HG03432 (cell line): ENCODE results near the gene DGUOK.
A peak's percentile ranks its signal among the peaks of the same experiment; 100 is the strongest.
"Not testable (repeated sequence)": the region's sequence is repeated elsewhere in the genome, so short reads cannot be mapped to it uniquely, and the experiment has no call there.

Source experiments
- ATAC-seq: cut with Tn5 transposase; IDR thresholded peaks from one replicate; pipeline ENCODE4 v1.9.1; 2021; ENCODE audit warnings: mild to moderate bottlenecking, moderate library complexity; ENCODE audit not compliant: unreplicated experiment

Gene DGUOK

GRCh38 chr2:73899801-73900336, 26.8 kb upstream of the DGUOK start:
- no peak for ATAC-seq

- no peak for ATAC-seq
Observed at GRCh38 chr2:73901143-73901542, 25.5 kb upstream of the DGUOK start.

GRCh38 chr2:73902284-73902683, 24.4 kb upstream of the DGUOK start:
- ATAC-seq, result no peak

- no peak for ATAC-seq
Observed at GRCh38 chr2:73903313-73903712, 23.4 kb upstream of the DGUOK start.

- ATAC-seq, result not testable (repeated sequence)
Observed at GRCh38 chr2:73903949-73904613, 22.6 kb upstream of the DGUOK start.

- no peak for ATAC-seq
Observed at GRCh38 chr2:73904952-73905351, 21.7 kb upstream of the DGUOK start.

- ATAC-seq, result no peak
Observed at GRCh38 chr2:73906847-73907505, 19.7 kb upstream of the DGUOK start.

- peak; percentile 75 for ATAC-seq
Observed at GRCh38 chr2:73907840-73908452, 18.7 kb upstream of the DGUOK start.

- no peak for ATAC-seq
Observed at GRCh38 chr2:73908689-73909652, 17.7 kb upstream of the DGUOK start.

- ATAC-seq, result no peak
Observed at GRCh38 chr2:73910873-73911547, 15.7 kb upstream of the DGUOK start.

- no peak for ATAC-seq
Observed at GRCh38 chr2:73911548-73912208, 15.0 kb upstream of the DGUOK start.

- no peak for ATAC-seq
Observed at GRCh38 chr2:73913414-73914054, 13.1 kb upstream of the DGUOK start.

- no peak for ATAC-seq
Observed at GRCh38 chr2:73914667-73915066, 12.0 kb upstream of the DGUOK start.

GRCh38 chr2:73915437-73915993, 11.2 kb upstream of the DGUOK start:
- ATAC-seq, result no peak

GRCh38 chr2:73916666-73917065, 10.0 kb upstream of the DGUOK start:
- ATAC-seq, result no peak

GRCh38 chr2:73917296-73917695, 9.4 kb upstream of the DGUOK start:
- ATAC-seq, result no peak

GRCh38 chr2:73917696-73918207, 8.9 kb upstream of the DGUOK start:
- ATAC-seq, result no peak

GRCh38 chr2:73918856-73919255, 7.8 kb upstream of the DGUOK start:
- no peak for ATAC-seq
